Epithelial cell of esophagus (primary cell): ENCODE results near the gene TOMM5.

Experiments used
- DNase-seq: peaks from one replicate; pipeline ENCODE4 v3.0.0; 2010; ENCODE audit warnings: low read depth
- H3K4me3 ChIP-seq: 2 replicates; pipeline ENCODE4 v1.5.1; 2011; ENCODE audit warnings: mild to moderate bottlenecking, low read length, control low read depth
- CTCF ChIP-seq: IDR thresholded peaks from 2 replicates; pipeline ENCODE4 v1.5.1; 2011; ENCODE audit warnings: low read depth, mild to moderate bottlenecking, low read length, control low read depth, inconsistent platforms; ENCODE audit not compliant: insufficient read depth; ENCODE audit errors: missing control alignments

Gene TOMM5

GRCh38 chr9:37592108-37592951, at the start of gene TOMM5:
TSS of gene TOMM5 (minus strand) at chr9:37592597. CDS start at chr9:37592532, 65 bp downstream.
- no peak for TF ChIP-seq CTCF
- peak within 1 kb of the TSS; percentile 98 for H3K4me3 ChIP-seq
- peak; percentile 97 for DNase-seq

- TF ChIP-seq CTCF = no peak
- no peak overlapping the region for H3K4me3 ChIP-seq
- no peak for DNase-seq
Observed at GRCh38 chr9:37641331-37641730, 48.9 kb upstream of the TOMM5 start.

GRCh38 chr9:37640246-37640645, 47.8 kb upstream of the TOMM5 start:
- no peak for DNase-seq
- H3K4me3 ChIP-seq = no peak overlapping the region
- TF ChIP-seq CTCF = no peak

- no peak for DNase-seq
- no peak for TF ChIP-seq CTCF
- H3K4me3 ChIP-seq = no peak overlapping the region
Observed at GRCh38 chr9:37639841-37640240, 47.4 kb upstream of the TOMM5 start.

- DNase-seq = peak; percentile 48
- H3K4me3 ChIP-seq = no peak overlapping the region
- no peak for TF ChIP-seq CTCF
Observed at GRCh38 chr9:37639109-37639762, 46.8 kb upstream of the TOMM5 start.

GRCh38 chr9:37636511-37637448, 44.4 kb upstream of the TOMM5 start:
- no peak for DNase-seq
- TF ChIP-seq CTCF = no peak
- no peak overlapping the region for H3K4me3 ChIP-seq
